Gastrocnemius medialis (tissue), 4 donors: ENCODE data around the gene MCFD2. TPM values are rescaled to one million over a fixed set of nuclear protein-coding genes. Genes with fewer than 3 reads are reported as not detected.

Source experiments
- ATAC-seq, 2 donors: fragments of 150-250 bp; one replicate each; pipeline ENCODE4 v1.9.1; 2016
- DNase-seq, 2 donors: peaks; one replicate each; pipeline ENCODE4 v3.0.0-alpha.2; 2019
- H3K27ac ChIP-seq, 4 donors: fragments of 200-600 bp; sonication (generic); 1 replicate in 1 of 4; 2 replicates in 3 of 4; pipeline ENCODE4 v1.5.1; 2016 to 2018; ENCODE audit warnings: mild to moderate bottlenecking in 2 of 4, moderate library complexity in 1 of 4
- H3K27me3 ChIP-seq, 3 donors: fragments of 200-600 bp; sonication (generic) in 2 of 3; 1 replicate in 1 of 3; 2 replicates in 2 of 3; pipeline versions ENCODE4 v1.5.1 to v1.6.0; 2016 to 2019; ENCODE audit warnings: mild to moderate bottlenecking in 1 of 3, moderate library complexity in 1 of 3
- H3K36me3 ChIP-seq, 2 donors: fragments of 200-600 bp; sonication (generic) in 1 of 2; one replicate each; pipeline ENCODE4 v1.5.1; 2017 to 2018
- H3K4me1 ChIP-seq, 2 donors: fragments of 200-600 bp; sonication (generic) in 1 of 2; one replicate each; pipeline ENCODE4 v1.5.1; 2016 to 2017; ENCODE audit warnings: mild to moderate bottlenecking in 2 of 2
- H3K4me3 ChIP-seq, 4 donors: fragments of 200-600 bp; sonication (generic) in 3 of 4; 1 replicate in 1 of 4; 2 replicates in 3 of 4; pipeline ENCODE4 v1.5.1; 2016 to 2019; ENCODE audit warnings: mild to moderate bottlenecking in 2 of 4
- H3K9me3 ChIP-seq, 3 donors: fragments of 200-600 bp; sonication (generic) in 2 of 3; 1 replicate in 1 of 3; 2 replicates in 2 of 3; pipeline ENCODE4 v1.5.1; 2016 to 2019
- CTCF ChIP-seq, 5 experiments: fragments of 450-650 bp in 3 of 5; fragments of 200-600 bp in 2 of 5; sonication (generic) in 2 of 5; IDR thresholded peaks in 4 of 5; conservative IDR thresholded peaks in 1 of 5; 1 replicate in 4 of 5; 2 replicates in 1 of 5; pipeline ENCODE4 v1.5.1; 2016 to 2019; ENCODE audit warnings: antibody characterized with exemption in 5 of 5, mild to moderate bottlenecking in 3 of 5, moderate library complexity in 3 of 5
- POLR2A ChIP-seq, 2 donors: fragments of 450-650 bp; IDR thresholded peaks; one replicate each; pipeline ENCODE4 v1.6.1; 2017; ENCODE audit warnings: antibody characterized with exemption in 2 of 2, mild to moderate bottlenecking in 2 of 2, moderate library complexity in 2 of 2
- in situ Hi-C, 4 donors: fragments of 200-750 bp; cut with MboI; loops; one replicate each; pipeline versions ENCODE4 v1.15.0 to v1.8.0; 2017; ENCODE audit warnings: low sequenced_read_pairs in 4 of 4
- intact Hi-C: fragments of 100-400 bp; cut with DNase I; formaldehyde crosslinking; loops from one replicate; pipeline ENCODE4 v1.15.1; 2023; ENCODE audit warnings: low total_unique reads
- total RNA-seq, 4 donors: library from RNA; depleted of rRNA; stranded (reverse); fragments of >200 nt; gene quantifications; one replicate each; pipeline versions ENCODE4 v1.1.0 to v1.2.3, GENCODE V29; 2016

Gene MCFD2
- total RNA-seq, 4 donors from 2014 or later = 87.9 to 182 (median 106) TPM

- TF ChIP-seq CTCF (IDR thresholded peaks at IDR 0.05 in 4 of 5, conservative IDR thresholded peaks at IDR 0.05 in 1 of 5) (no peak), POLR2A (IDR thresholded peaks at IDR 0.05) (no peak)
- Histone ChIP-seq H3K4me1 (peaks cover 13 to 21% of the 10 kb centered on the region in 2 donors), H3K9me3 (no peaks in the 10 kb centered on the region), H3K27me3 (no peaks in the 10 kb centered on the region), H3K36me3 (no peaks in the 10 kb centered on the region), H3K27ac (peak overlapping the region; percentile 59 to 79 (median 70)), H3K4me3 (no peak overlapping the region)
- DNase-seq (no peak), ATAC-seq (no peak)
- in situ Hi-C loops = no loop called here
- intact Hi-C loops = no loop called here
Observed at GRCh38 chr2:46855805-46856204, 59.8 kb downstream of the MCFD2 start.

- intact Hi-C loops (no loop called here), in situ Hi-C loops (no loop called here)
- DNase-seq = no peak
- Histone ChIP-seq H3K36me3 (no peaks in the 10 kb centered on the region), H3K9me3 (no peaks in the 10 kb centered on the region), H3K4me1 (peaks cover 28 to 37% of the 10 kb centered on the region in 2 donors), H3K4me3 (no peak overlapping the region), H3K27ac (peak overlapping the region; percentile 59 to 79 (median 70)), H3K27me3 (no peaks in the 10 kb centered on the region)
- TF ChIP-seq CTCF (IDR thresholded peaks at IDR 0.05 in 4 of 5, conservative IDR thresholded peaks at IDR 0.05 in 1 of 5) (no peak), POLR2A (IDR thresholded peaks at IDR 0.05) (no peak)
- peak in 1 of 2 donors; percentile 16 for ATAC-seq
Observed at GRCh38 chr2:46854260-46854659, 61.3 kb downstream of the MCFD2 start.

- in situ Hi-C loops (no loop called here), intact Hi-C loops (no loop called here)
- TF ChIP-seq POLR2A (IDR thresholded peaks at IDR 0.05) = no peak
- no peak for TF ChIP-seq CTCF (IDR thresholded peaks at IDR 0.05 in 4 of 5, conservative IDR thresholded peaks at IDR 0.05 in 1 of 5)
- Histone ChIP-seq H3K4me3 (no peak overlapping the region), H3K27me3 (no peaks in the 10 kb centered on the region), H3K27ac (no peak overlapping the region), H3K4me1 (peaks cover 45 to 53% of the 10 kb centered on the region in 2 donors), H3K36me3 (no peaks in the 10 kb centered on the region), H3K9me3 (no peaks in the 10 kb centered on the region)
- DNase-seq = no peak
- ATAC-seq = no peak
Observed at GRCh38 chr2:46852598-46852997, 63.0 kb downstream of the MCFD2 start.

- ATAC-seq (no peak), DNase-seq (no peak)
- H3K4me3 ChIP-seq = no peak overlapping the region
- no peak overlapping the region for H3K27ac ChIP-seq
- in situ Hi-C loops = no loop called here
- TF ChIP-seq POLR2A (IDR thresholded peaks at IDR 0.05) = no peak
- TF ChIP-seq CTCF (IDR thresholded peaks at IDR 0.05 in 4 of 5, conservative IDR thresholded peaks at IDR 0.05 in 1 of 5) = no peak
- no peaks in the 10 kb centered on the region for H3K36me3 ChIP-seq
- H3K4me1 ChIP-seq = peaks cover 50 to 58% of the 10 kb centered on the region in 2 donors
- intact Hi-C loops = no loop called here
- no peaks in the 10 kb centered on the region for H3K27me3 ChIP-seq
- H3K9me3 ChIP-seq = no peaks in the 10 kb centered on the region
Observed at GRCh38 chr2:46852124-46852523, 63.5 kb downstream of the MCFD2 start.

Other genes with a start within 250 kb of the MCFD2 start
- 10 to 100 TPM; 10.9 to 27.6 (median 14.5) TPM for gene SOCS5, start 216.5 kb downstream of the MCFD2 start, total RNA-seq
- gene TTC7A, start 25.4 kb upstream of the MCFD2 start, total RNA-seq = 1 to 10 TPM; 3.7 to 7.3 (median 6.0) TPM
- gene STPG4, start 239.5 kb upstream of the MCFD2 start, total RNA-seq = under 1 TPM in 1 of 4 donors, not detected in 3; 0.33 TPM